ENCODE data around the gene TMTC2.

The TMTC2 gene

DNA sequence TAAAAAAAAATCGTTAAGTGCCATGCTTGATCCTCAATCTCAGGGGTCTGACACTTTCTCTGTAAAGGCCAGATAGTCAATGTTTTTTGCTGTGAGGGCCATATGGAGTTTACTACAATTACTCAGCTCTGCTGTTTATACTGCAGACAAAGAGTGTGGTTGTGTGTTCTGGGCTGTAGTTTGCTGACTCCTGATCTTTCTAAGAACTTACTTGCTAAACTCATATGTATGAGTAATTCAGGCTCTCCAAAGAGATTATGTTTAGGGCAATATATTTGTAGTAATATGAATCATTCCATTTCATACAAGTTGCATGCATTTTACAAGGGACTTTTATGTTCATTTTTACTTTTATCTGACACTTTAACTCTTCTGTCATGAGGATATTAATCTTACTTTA lies 188.2 kb downstream of the TMTC2 start:
- H2AFZ ChIP-seq (ENCODE audit: low read depth, low read length): no peak overlapping the region
- H3K4me1 ChIP-seq (ENCODE audit: insufficient read depth, low read length): peaks cover 29% of the 10 kb centered on the region
- no peaks in the 10 kb centered on the region for H3K9me3 ChIP-seq (ENCODE audit: low read length)
- H3K36me3 ChIP-seq (ENCODE audit: insufficient read depth, low read length): no peaks in the 10 kb centered on the region
- H3K4me3 ChIP-seq (ENCODE audit: low read length): no peak overlapping the region
- H3K27me3 ChIP-seq (ENCODE audit: insufficient read depth, low read length): no peaks in the 10 kb centered on the region

DNA sequence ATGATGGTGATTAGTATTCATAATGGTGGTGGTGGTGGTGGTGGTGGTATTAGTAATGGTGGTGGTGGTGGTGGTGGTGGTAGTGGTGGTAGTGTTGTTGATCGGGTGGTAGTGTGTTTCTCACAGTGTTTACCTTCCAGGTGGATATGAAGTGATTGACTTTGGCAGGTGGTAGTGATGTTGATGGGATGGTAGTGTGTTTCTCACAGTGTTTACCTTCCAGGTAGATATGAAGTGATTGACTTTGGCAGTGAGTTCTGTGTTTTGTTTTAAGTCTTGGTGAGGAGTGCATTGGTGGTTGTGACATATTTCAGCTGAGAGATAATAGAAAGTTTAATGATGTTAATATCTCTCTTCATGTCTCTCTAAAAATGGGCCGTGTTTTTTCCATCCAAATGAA lies 189.4 kb downstream of the TMTC2 start:
- Histone ChIP-seq H3K4me1 (ENCODE audit: insufficient read depth, low read length) (peaks cover 26% of the 10 kb centered on the region), H3K4me3 (ENCODE audit: low read length) (no peak overlapping the region), H2AFZ (ENCODE audit: low read depth, low read length) (no peak overlapping the region), H3K27me3 (ENCODE audit: insufficient read depth, low read length) (no peaks in the 10 kb centered on the region), H3K36me3 (ENCODE audit: insufficient read depth, low read length) (no peaks in the 10 kb centered on the region), H3K9me3 (ENCODE audit: low read length) (no peaks in the 10 kb centered on the region)

DNA sequence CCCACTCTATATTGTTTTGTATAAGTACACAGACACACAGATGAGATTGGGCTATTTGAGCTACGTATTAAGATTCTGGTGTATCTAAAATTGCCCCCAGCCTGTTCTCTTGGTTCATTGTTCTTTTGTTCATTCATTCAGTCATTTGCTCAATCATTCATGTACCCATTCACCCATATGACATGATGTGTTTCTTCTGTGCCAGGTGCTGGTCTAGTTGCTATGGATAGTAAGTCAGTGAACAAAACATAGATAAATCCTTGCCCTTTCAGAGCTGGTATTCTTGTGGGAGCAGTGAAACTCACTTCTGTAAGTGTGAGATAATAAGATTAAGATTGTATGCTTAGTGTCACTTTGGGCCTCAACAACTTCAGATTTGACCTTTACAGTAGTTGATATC lies 191.3 kb downstream of the TMTC2 start:
- H3K27me3 ChIP-seq (ENCODE audit: insufficient read depth, low read length): no peaks in the 10 kb centered on the region
- H2AFZ ChIP-seq (ENCODE audit: low read depth, low read length): no peak overlapping the region
- H3K9me3 ChIP-seq (ENCODE audit: low read length): no peaks in the 10 kb centered on the region
- H3K36me3 ChIP-seq (ENCODE audit: insufficient read depth, low read length): no peaks in the 10 kb centered on the region
- peaks cover 17% of the 10 kb centered on the region for H3K4me1 ChIP-seq (ENCODE audit: insufficient read depth, low read length)
- H3K4me3 ChIP-seq (ENCODE audit: low read length): no peak overlapping the region

DNA sequence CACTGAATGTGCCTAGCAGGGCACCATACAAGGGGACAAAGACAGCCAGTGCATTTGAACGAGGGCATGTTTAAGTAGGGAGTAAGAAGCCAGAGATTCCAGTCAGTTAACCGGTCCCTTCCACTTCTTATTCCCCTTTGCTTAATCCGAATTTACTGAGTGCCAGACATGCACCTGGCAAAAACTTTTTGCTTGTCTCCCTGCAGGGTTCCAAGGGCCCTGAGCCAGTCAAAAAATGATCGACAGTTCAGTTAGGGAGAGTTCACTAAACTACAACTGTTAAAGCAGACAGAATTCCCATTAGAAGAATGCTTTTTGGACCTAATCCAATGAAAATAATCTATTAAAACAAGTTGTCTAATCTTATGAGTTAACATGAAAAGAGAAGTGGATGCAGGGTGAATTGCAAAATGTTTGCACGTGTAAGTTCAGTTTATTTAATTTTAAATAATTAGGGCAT lies 193.8 kb downstream of the TMTC2 start:
- no peaks in the 10 kb centered on the region for H3K9me3 ChIP-seq (ENCODE audit: low read length)
- H3K27me3 ChIP-seq (ENCODE audit: insufficient read depth, low read length): no peaks in the 10 kb centered on the region
- H3K36me3 ChIP-seq (ENCODE audit: insufficient read depth, low read length): no peaks in the 10 kb centered on the region
- no peak overlapping the region for H2AFZ ChIP-seq (ENCODE audit: low read depth, low read length)
- H3K4me3 ChIP-seq (ENCODE audit: low read length): no peak overlapping the region
- H3K4me1 ChIP-seq (ENCODE audit: insufficient read depth, low read length): peaks cover 23% of the 10 kb centered on the region

DNA sequence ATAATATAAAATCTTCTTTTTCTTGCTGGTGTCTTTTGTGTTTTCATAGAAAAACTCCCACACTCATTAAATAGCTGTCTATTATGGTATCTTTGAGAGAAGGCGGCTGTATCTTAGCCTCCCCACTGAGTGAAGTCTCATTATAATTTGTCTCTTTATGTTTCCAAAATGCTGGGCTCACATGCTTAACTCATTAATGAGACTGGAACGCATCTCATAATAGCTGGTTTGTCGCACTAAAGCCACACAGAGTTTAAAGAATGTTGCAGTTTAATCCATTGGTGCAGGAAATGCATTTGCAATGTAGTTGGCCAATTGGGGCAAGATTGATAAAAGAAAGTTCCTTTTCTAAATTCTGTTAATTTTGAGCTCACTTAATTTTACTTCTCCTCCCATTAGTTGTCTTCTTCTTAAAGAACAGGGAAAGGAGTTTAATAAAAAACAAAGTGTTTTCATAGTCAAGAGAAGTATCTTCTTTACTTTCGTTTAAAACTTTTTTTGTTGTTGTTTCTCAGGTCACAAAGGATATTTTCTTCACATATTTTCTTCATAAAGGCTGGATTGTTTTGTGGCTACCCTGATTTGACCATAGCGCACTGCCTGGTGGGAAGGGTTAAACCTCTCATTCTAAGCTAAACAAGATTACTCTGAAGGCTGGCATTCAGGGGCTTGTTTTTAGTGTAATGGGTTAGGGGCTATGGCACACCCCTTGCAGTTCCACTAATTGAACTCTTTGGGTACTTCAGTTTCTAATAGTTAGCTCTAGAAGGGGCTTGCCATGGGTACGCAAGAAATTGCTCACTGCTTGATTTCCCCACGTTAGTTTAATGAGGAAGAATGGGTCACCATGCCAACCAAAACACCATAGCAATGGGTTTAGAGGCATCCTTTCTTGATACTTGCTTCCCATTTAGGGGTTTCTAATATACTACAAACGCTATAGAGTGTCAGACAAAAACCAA lies 197.0 kb downstream of the TMTC2 start:
- Histone ChIP-seq H3K4me3 (ENCODE audit: low read length) (no peak overlapping the region), H3K4me1 (ENCODE audit: insufficient read depth, low read length) (peaks cover 26% of the 10 kb centered on the region), H3K9me3 (ENCODE audit: low read length) (no peaks in the 10 kb centered on the region), H2AFZ (ENCODE audit: low read depth, low read length) (no peak overlapping the region), H3K36me3 (ENCODE audit: insufficient read depth, low read length) (no peaks in the 10 kb centered on the region), H3K27me3 (ENCODE audit: insufficient read depth, low read length) (no peaks in the 10 kb centered on the region)

DNA sequence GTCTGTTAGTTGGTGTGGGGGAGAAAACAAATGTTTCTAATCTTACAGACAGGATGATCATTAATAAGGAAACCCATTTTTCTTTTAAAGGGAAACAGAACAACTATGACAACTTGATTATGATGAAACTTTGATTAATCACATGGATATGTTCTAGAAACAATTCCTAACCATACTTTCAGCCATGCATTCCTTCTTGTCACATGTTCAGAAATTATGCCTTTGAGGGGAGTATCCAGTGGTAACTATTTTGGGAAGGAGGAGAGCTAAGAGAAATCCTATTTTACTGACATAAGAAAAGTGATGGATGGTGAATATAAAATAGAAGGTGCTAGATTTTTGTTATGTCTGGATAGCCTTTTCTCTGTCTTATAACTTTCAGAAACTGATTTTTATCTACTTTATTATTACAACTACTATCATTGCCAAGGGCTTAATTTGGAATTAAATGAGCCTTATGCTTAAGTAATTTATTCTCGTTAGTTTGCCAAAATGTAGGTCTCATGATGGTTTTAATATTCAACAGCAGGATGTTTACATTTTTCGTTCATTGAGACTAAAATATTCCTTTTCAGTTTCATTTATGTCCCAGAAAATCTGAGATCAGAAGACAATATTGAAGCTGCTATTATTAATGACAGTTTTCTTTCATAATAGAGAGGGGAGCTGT lies 200.1 kb downstream of the TMTC2 start:
- no peaks in the 10 kb centered on the region for H3K9me3 ChIP-seq (ENCODE audit: low read length)

DNA sequence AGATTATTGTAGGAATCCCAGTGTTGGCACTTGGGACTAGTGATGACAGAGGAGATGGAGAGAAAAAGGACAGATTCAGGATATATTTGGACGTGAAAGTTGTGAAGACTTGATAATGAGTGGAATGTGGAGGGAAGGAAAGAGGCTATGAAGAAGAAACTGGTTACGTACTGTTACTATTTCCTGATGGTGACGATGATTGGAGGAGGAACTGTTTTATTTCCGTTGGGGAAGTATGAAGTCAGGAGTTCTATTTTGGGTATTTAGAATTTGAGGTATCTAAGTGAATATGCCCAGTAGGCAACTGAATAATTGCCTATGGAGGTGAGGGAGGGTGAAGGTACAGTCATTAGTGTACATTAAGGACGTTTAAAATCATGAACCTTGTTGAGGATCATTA lies 207.2 kb downstream of the TMTC2 start:
- H3K36me3 ChIP-seq (ENCODE audit: insufficient read depth, low read length): peaks cover 16% of the 10 kb centered on the region
- H3K9me3 ChIP-seq (ENCODE audit: low read length): no peaks in the 10 kb centered on the region
- H3K27me3 ChIP-seq (ENCODE audit: insufficient read depth, low read length): no peaks in the 10 kb centered on the region
- no peak overlapping the region for H2AFZ ChIP-seq (ENCODE audit: low read depth, low read length)
- no peak overlapping the region for H3K4me3 ChIP-seq (ENCODE audit: low read length)
- H3K4me1 ChIP-seq (ENCODE audit: insufficient read depth, low read length): peaks cover 3% of the 10 kb centered on the region

More for the DNA sequence above, 200.1 kb downstream of the TMTC2 start:
- Histone ChIP-seq H3K27me3 (ENCODE audit: insufficient read depth, low read length) (no peaks in the 10 kb centered on the region), H3K4me1 (ENCODE audit: insufficient read depth, low read length) (peaks cover 20% of the 10 kb centered on the region), H2AFZ (ENCODE audit: low read depth, low read length) (no peak overlapping the region), H3K4me3 (ENCODE audit: low read length) (no peak overlapping the region), H3K36me3 (ENCODE audit: insufficient read depth, low read length) (no peaks in the 10 kb centered on the region)

DNA sequence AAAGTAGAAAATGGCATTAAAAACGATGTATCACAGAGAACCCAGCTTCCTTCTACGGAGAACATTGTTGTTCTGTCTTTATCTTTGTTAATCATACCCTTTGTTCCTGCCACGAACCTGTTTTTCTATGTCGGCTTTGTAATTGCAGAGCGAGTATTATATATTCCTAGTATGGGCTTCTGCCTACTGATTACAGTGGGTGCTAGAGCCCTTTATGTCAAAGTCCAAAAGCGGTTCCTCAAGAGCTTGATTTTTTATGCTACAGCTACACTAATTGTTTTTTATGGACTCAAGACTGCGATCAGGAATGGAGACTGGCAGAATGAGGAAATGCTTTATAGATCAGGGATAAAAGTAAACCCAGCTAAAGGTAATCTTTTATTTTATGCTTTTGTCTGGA lies 209.6 kb downstream of the TMTC2 start:
- H3K9me3 ChIP-seq (ENCODE audit: low read length): no peaks in the 10 kb centered on the region

DNA sequence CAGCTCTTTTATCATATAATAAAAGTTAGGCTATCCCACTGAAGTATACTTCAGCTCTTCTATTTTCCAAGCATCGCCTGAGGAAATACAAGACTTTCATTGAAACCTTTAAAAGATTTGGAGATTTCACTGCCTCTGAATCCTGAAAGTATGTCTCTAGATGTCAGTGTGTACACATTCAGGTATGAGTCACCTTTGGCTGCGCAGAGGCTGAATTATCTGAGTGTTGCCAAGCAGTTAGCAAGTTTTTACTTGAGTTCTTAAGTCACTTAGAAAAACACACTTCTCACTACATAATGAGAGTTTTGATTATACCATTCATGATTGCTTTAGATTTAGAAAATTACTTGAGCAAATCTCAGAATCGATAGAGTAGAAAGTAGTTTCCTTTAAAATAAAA lies 210.3 kb downstream of the TMTC2 start:
- Histone ChIP-seq H3K9me3 (ENCODE audit: low read length) (no peaks in the 10 kb centered on the region), H3K27me3 (ENCODE audit: insufficient read depth, low read length) (no peaks in the 10 kb centered on the region)

More for the DNA sequence above, 209.6 kb downstream of the TMTC2 start:
- no peak overlapping the region for H3K4me3 ChIP-seq (ENCODE audit: low read length)
- H3K4me1 ChIP-seq (ENCODE audit: insufficient read depth, low read length): no peaks in the 10 kb centered on the region
- no peaks in the 10 kb centered on the region for H3K27me3 ChIP-seq (ENCODE audit: insufficient read depth, low read length)
- H3K36me3 ChIP-seq (ENCODE audit: insufficient read depth, low read length): peaks cover 16% of the 10 kb centered on the region
- H2AFZ ChIP-seq (ENCODE audit: low read depth, low read length): no peak overlapping the region

DNA sequence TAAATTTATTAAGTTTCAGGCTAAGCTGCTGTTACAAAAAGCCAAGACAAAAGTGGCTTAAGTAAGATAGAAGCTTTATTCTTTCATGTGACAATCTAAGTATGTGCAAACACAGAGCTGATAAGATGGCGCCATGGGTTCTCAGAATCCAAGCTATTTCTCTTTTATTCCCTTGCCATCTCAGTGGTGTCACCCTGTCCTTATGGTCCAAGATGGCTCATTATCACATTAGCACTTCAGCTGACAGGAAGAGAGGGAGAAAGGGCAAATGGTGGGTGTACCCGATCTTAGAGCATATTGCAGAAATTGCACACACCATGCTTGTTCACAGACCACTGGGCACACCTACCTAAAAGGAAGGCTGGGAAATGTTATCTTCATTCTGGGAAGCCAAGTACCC lies 211.7 kb downstream of the TMTC2 start:
- H3K4me3 ChIP-seq (ENCODE audit: low read length): no peak overlapping the region
- H3K4me1 ChIP-seq (ENCODE audit: insufficient read depth, low read length): no peaks in the 10 kb centered on the region
- peaks cover 19% of the 10 kb centered on the region for H3K36me3 ChIP-seq (ENCODE audit: insufficient read depth, low read length)
- no peaks in the 10 kb centered on the region for H3K9me3 ChIP-seq (ENCODE audit: low read length)
- H2AFZ ChIP-seq (ENCODE audit: low read depth, low read length): no peak overlapping the region
- H3K27me3 ChIP-seq (ENCODE audit: insufficient read depth, low read length): no peaks in the 10 kb centered on the region

More for the DNA sequence above, 210.3 kb downstream of the TMTC2 start:
- H2AFZ ChIP-seq (ENCODE audit: low read depth, low read length): no peak overlapping the region
- H3K36me3 ChIP-seq (ENCODE audit: insufficient read depth, low read length): peaks cover 19% of the 10 kb centered on the region
- no peaks in the 10 kb centered on the region for H3K4me1 ChIP-seq (ENCODE audit: insufficient read depth, low read length)
- H3K4me3 ChIP-seq (ENCODE audit: low read length): no peak overlapping the region

DNA sequence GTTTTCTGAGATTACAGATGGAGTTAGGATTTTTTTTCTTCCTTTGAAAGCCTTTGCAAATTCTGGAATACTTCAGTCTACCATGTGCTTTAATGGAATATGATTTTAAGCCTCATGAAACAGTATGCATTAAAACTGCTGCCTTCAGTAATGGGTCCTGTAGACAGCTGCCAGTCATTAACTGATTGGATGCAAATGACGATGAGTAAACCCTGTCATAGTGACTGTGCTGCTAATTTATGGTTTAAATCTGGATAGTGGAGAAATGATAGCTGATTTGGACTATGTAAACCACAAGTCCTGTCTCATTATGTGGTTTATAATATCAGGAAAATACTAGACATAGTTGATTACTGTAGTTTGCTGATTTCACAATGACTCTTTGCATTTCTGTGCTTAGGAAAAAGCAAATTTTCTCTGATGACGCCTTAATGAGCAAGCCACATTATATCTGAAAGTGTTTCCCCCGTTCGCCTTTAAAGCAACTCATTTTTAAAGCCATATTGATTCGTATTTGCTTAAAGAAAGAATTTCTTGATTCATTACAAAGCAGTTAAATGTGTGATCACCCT lies 217.6 kb downstream of the TMTC2 start:
- no peak overlapping the region for H3K4me3 ChIP-seq (ENCODE audit: low read length)
- no peaks in the 10 kb centered on the region for H3K4me1 ChIP-seq (ENCODE audit: insufficient read depth, low read length)
- no peak overlapping the region for H2AFZ ChIP-seq (ENCODE audit: low read depth, low read length)
- no peaks in the 10 kb centered on the region for H3K9me3 ChIP-seq (ENCODE audit: low read length)
- no peaks in the 10 kb centered on the region for H3K27me3 ChIP-seq (ENCODE audit: insufficient read depth, low read length)
- peaks cover 3% of the 10 kb centered on the region for H3K36me3 ChIP-seq (ENCODE audit: insufficient read depth, low read length)

DNA sequence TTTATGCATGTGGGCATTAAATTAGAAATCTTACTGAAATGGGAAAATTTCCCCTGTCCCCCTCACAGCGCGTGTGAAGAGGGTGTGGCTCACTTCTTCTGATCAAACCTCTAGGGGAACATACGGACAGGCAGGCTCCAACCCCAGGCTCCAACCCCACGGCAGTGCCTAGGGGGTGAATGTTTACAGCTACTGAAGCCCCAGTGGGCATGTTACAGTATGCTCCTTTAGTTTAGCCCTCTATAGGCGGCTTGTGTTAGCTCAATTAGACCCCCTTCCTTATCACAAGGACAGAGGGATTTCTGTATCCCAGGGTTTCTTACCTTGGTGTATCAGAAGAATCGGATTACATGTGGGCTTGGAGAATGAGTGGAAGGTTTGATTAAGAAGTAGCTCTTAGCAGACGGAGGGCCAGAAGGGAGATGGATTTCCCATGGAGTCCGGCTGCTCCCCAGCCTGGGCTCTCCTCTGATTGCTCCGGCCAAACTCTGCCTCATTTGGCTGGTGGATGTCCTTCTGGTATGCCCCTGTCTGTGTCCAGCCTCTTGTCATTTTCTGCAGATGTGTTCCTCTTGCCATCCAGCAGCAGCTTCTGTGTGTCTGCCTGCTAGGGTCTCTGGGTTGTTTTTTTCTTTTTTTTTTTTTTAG lies 223.7 kb downstream of the TMTC2 start:
- H3K9me3 ChIP-seq (ENCODE audit: low read length): no peaks in the 10 kb centered on the region

DNA sequence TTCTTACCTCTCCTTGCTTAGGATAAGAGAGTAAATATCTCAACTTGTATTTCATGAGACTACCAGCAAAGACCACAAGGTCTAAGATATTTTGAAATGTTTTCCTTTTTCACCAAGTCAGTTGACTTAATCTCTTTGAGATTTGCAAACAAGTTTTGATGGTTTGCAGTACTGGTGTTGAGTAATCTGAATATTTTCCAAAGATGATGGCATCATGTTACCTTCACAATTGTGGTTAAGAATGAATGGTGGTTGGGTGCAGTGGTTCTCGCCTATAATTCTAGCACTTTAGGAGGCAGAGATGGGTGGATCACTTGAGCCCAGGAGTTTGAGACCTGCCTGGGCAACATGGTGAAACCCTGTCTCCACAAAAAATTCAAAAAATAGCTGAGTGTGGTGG lies 225.7 kb downstream of the TMTC2 start:
- Histone ChIP-seq H3K4me3 (ENCODE audit: low read length) (no peak overlapping the region), H2AFZ (ENCODE audit: low read depth, low read length) (no peak overlapping the region), H3K36me3 (ENCODE audit: insufficient read depth, low read length) (peaks cover 2% of the 10 kb centered on the region), H3K4me1 (ENCODE audit: insufficient read depth, low read length) (no peaks in the 10 kb centered on the region), H3K9me3 (ENCODE audit: low read length) (no peaks in the 10 kb centered on the region), H3K27me3 (ENCODE audit: insufficient read depth, low read length) (no peaks in the 10 kb centered on the region)

More for the DNA sequence above, 223.7 kb downstream of the TMTC2 start:
- Histone ChIP-seq H3K4me1 (ENCODE audit: insufficient read depth, low read length) (no peaks in the 10 kb centered on the region), H3K36me3 (ENCODE audit: insufficient read depth, low read length) (no peaks in the 10 kb centered on the region), H3K4me3 (ENCODE audit: low read length) (no peak overlapping the region), H2AFZ (ENCODE audit: low read depth, low read length) (no peak overlapping the region), H3K27me3 (ENCODE audit: insufficient read depth, low read length) (no peaks in the 10 kb centered on the region)

Measured in neuron (in vitro differentiated cells).